ENCODE data around the gene SHANK1.

The SHANK1 gene

GRCh38 chr19:50736338-50736737 lies 16.7 kb upstream of the SHANK1 start:
- DNase-seq, result no peak
- in situ Hi-C loops (cut with HindIII; ENCODE audit: low pct_ligation_motif_present, low pct_unique_long_range_greater_than_20kb, low sequenced_read_pairs), result no loop called here

DNA sequence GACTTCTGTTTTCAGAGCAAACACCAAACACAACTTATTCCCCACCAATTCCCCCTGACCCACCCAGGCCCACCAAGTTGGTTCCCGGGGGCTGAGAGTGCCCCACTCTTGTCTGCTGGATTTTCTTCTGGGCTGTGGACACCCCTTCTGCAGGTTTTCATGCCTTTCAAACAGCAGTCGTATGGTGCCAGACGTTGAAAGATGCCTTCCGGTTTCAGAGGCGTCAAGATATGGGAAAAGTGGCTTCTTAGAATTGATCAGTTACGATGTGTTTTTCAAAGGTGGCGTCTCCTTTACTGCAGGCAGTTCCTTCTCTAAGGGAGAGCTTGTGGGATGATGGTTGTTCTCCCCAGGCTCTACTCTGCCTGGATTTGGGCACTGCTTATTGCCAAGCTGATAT lies 16.3 kb upstream of the SHANK1 start:
- no peak for DNase-seq

DNA sequence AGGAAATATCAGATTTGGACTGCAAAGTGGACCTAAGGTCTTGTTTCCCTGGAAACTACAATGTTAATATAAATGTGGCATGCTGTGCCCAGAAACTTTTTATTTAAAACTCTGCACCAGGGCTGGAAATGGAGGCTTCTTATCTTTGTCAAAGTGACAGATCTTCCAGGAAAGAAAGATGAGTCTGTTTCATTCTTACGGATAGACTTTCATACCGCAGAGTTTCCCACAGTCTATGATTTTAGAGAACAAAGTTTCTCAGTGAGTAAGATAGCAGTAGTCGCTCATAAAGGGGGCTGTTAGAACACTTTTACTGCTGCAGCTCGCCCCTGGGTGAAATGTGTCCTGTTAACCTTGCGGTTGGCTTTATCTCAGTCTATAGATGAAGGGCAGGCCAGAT lies 10.3 kb upstream of the SHANK1 start:
- in situ Hi-C loops (cut with HindIII; ENCODE audit: low pct_ligation_motif_present, low pct_unique_long_range_greater_than_20kb, low sequenced_read_pairs), result no loop called here
- DNase-seq, result no peak

More for the DNA sequence above, 16.3 kb upstream of the SHANK1 start:
- in situ Hi-C loops (cut with HindIII; ENCODE audit: low pct_ligation_motif_present, low pct_unique_long_range_greater_than_20kb, low sequenced_read_pairs), result no loop called here

DNA sequence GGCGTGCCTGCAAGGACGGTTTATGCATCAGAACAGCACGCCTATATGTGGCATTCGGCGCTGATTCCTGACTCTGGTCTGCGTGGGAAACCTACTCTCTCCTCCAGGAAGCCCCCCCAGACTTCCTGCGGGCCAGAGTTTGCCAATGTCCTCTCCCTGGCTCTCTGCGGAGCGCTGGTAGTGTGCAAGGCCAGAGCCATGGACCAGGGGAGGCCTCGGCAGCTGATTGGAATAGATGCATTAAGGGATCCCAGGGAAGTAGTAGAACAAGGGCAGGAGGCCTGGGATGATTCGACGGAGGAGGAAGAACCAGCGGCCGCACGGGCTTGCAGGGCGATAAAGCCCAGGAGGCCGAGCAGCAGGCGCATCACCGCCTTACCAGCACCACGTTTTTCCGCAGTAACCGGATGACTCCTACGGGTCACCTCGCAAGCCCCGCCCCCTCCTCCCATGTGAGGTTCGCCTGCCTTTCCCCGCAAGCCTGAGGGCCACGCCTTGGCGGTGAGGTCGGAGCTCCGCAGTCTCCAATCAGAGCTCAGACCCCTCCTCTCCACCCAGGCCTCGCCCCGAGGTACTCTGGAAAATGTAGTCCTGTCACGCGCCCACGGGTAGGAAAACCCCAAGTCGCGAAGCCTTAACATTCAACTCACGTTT lies 8.6 kb upstream of the SHANK1 start:
- in situ Hi-C loops (cut with HindIII; ENCODE audit: low pct_ligation_motif_present, low pct_unique_long_range_greater_than_20kb, low sequenced_read_pairs), result no loop called here
- no peak for DNase-seq

- in situ Hi-C loops (cut with HindIII; ENCODE audit: low pct_ligation_motif_present, low pct_unique_long_range_greater_than_20kb, low sequenced_read_pairs), result no loop called here
- no peak for DNase-seq
Measured at GRCh38 chr19:50725911-50726230, 6.3 kb upstream of the SHANK1 start.

DNA sequence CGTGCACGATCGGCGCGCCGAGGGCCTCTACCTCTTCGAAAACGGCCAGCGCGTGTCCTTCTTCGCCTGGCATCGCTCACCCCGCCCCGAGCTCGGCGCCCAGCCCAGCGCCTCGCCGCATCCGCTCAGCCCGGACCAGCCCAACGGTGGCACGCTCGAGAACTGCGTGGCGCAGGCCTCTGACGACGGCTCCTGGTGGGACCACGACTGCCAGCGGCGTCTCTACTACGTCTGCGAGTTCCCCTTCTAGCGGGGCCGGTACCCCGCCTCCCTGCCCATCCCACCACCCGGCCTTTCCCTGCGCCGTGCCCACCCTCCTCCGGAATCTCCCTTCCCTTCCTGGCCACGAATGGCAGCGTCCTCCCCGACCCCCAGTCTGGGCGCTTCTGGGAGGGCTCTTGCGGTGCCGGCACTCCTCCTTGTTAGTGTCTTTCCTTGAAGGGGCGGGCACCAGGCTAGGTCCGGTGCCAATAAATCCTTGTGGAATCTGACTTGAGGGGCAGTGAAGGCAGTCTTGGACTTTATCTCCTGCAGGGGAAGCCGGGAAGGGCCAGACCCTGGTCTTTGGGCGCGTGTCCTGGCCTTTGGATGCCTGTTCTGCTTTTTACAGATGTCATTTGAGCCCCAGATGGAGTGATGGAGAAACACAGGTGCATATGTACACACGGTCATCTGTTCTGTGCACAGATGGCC lies 5.8 kb upstream of the SHANK1 start:
- DNase-seq, result peak; percentile 20
- in situ Hi-C loops (cut with HindIII; ENCODE audit: low pct_ligation_motif_present, low pct_unique_long_range_greater_than_20kb, low sequenced_read_pairs), result no loop called here

DNA sequence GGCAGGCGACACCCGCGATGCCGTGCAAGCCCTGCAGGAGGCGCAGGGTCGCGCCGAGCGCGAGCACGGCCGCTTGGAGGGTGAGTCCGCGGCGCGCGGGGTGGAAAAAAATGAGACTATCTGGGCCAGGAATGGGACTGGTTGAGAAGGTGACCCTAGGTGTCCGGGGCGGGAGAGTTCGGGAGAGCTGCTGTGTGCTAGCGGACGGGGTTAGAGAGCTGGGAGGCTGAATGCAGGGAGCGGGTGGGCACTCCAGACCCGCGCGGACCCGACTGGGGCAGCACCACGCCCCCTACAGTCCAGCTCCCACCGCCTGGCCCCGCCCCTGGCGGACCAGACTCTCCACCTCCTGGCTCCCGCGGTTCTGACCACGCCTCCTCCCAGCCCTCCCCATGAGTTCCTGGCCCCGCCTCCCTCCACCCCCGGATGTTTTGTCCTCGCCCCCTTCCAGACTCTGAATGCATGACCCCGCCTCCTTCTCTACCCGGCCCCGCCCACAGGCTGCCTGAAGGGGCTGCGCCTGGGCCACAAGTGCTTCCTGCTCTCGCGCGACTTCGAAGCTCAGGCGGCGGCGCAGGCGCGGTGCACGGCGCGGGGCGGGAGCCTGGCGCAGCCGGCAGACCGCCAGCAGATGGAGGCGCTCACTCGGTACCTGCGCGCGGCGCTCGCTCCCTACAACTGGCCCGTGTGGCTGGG lies 5.1 kb upstream of the SHANK1 start:
- DNase-seq, result peak; percentile 97
- in situ Hi-C loops (cut with HindIII; ENCODE audit: low pct_ligation_motif_present, low pct_unique_long_range_greater_than_20kb, low sequenced_read_pairs), result no loop called here

DNA sequence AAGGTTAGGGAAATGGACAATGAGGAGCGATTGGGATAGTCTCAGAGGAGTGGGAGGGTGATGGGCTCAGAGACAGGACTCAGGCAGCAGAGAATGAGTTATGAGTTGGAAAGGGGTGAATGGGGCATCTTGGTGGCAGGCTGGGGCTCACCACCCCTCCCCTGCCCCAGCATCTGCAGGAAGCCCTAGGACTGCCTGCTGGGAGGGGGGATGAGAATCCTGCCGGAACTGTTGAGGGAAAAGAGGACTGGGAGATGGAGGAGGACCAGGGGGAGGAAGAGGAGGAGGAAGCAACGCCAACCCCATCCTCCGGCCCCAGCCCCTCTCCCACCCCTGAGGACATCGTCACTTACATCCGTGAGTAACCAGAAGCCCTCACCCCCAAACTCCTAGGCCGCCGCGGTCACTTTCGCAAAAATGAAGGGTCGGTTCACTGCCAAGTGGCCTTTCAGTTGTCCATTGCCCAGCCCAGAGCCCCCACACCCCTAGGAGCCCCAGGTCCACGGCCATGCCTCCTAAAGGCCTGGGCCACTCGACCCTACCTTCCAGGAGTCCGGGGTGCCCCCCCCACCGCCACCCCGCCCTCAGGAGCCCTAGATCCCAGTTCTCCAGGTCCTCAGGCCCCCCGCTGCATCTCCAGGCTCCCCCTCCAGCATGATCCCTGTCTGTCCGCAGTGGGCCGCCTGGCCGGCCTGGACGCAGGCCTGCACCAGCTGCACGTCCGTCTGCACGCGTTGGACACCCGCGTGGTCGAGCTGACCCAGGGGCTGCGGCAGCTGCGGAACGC lies 4.3 kb upstream of the SHANK1 start:
- in situ Hi-C loops (cut with HindIII; ENCODE audit: low pct_ligation_motif_present, low pct_unique_long_range_greater_than_20kb, low sequenced_read_pairs), result no loop called here
- DNase-seq, result no peak

- DNase-seq, result no peak
- in situ Hi-C loops (cut with HindIII; ENCODE audit: low pct_ligation_motif_present, low pct_unique_long_range_greater_than_20kb, low sequenced_read_pairs), result no loop called here
Measured at GRCh38 chr19:50723069-50723468, 3.5 kb upstream of the SHANK1 start, which contains the start of gene CLEC11A. CLEC11A (plus strand) TSS chr19:50723364; CDS start chr19:50723526, 162 bp downstream.

DNA sequence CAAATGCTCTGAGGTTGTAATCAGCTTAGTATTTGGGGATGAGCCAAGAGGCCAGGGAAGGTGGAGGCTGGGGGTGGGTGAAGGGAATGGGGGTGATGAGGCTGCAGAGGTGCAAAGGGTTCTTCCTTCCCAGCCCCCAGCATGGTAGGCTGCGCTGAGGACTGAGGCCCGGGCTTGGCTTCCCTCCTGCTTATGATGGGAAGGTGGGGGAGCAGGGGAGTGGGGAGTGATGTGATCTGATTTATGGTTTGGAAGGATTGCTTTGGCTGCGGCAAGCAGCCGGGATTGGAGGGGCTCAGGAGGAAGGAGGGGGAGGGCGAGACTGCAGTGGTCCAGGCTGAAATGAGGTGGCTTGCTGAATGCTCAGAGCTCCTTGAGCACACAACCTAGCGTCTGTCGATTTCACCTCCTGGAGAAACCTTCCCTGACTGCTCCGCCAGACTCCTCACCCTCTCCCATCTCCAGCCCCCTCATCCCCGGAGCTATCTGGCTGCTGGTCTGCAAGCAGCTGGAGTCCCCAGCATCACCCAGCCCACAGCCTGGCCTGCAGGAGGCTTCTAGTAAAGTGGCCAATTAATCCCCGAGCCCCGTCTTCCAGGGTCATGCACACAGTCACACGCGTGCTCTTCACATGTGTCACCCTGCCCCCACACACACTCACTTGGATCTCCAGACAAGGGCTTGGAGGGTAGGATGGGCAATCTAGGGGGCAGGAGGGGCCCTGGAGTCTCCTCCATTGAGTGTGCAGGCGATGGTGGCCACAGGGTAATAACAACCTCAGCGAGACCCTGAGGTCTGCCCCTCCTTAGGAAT lies 2.8 kb upstream of the SHANK1 start:
- DNase-seq, result no peak
- in situ Hi-C loops (cut with HindIII; ENCODE audit: low pct_ligation_motif_present, low pct_unique_long_range_greater_than_20kb, low sequenced_read_pairs), result no loop called here

DNA sequence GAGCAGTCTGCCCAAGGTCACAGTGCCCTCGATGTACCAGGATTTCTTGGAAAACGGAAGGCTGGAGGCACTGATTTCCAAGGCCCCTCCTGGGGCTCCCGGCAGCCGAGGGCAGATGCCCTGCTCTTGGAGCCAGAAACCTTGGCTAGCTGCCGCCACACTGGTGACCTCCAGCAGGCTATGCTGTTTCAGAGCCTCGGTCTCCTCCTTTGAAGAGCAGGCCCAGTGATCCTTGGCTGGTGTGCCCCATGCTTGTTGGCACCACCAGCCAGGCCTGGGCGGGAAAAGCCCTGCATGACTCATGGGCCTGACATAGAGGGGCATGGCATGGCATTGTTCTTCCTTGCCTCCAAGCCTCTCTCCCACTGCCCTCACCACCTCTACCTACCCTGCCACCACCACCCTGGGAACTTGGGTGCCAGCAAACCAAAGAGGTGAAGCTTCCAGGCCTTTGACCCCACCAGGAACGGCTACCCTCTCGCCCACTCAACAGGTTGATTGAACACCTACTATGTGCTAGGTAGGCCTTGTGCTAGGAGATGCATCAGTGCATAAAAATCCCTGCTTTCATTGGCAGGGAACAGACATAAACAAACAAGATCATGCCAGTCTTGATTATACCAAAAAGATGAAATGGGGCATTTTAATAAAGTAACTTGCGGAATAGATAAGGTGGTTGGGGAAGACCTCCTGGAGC lies 2.0 kb upstream of the SHANK1 start:
- in situ Hi-C loops (cut with HindIII; ENCODE audit: low pct_ligation_motif_present, low pct_unique_long_range_greater_than_20kb, low sequenced_read_pairs), result no loop called here
- DNase-seq, result peak; percentile 28

DNA sequence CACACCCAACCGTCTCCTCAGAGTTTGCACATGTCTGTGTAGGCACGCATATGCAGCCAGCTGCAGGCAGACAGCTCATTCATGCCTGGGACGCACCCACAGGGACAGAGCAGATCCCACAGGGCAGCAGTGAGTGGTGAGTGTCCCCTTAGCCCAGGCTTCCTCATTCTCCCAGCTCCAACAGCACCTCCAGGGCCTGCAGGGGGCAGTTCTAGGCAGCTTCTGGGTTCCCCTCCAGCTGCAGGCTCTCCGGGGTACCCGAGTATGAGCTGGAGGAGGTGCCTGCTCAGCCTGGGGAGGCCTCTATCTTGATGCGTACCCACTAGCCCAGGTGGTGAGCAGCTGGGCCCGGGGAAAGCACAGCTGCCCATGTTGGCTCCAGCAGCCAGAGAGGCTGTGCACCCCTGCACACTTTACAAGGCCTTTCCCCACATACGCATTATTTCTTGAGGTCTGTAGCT lies 1.3 kb upstream of the SHANK1 start:
- no peak for DNase-seq
- in situ Hi-C loops (cut with HindIII; ENCODE audit: low pct_ligation_motif_present, low pct_unique_long_range_greater_than_20kb, low sequenced_read_pairs), result no loop called here

- in situ Hi-C loops (cut with HindIII; ENCODE audit: low pct_ligation_motif_present, low pct_unique_long_range_greater_than_20kb, low sequenced_read_pairs), result no loop called here
Measured at GRCh38 chr19:50720181-50720920, 749 bp upstream of the SHANK1 start.

DNA sequence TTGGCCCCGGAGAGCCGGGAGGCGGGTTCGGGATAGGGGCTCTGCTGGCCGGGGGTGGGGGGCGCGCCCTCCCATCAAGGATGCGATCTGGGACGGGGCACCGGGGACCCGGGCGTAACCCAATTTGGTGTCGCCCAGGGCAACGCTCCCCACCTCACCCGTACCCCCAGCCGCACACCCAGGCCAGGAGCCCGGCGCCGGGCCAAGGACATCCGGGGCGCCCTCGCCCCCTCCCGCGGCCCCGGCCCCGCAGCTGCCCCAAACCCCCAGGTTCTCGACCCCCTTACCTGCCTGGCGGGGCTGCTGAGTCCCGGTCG lies 525 bp downstream of the SHANK1 start:
- in situ Hi-C loops (cut with HindIII; ENCODE audit: low pct_ligation_motif_present, low pct_unique_long_range_greater_than_20kb, low sequenced_read_pairs), result no loop called here

More at GRCh38 chr19:50720181-50720920, 749 bp upstream of the SHANK1 start:
- DNase-seq, result no peak

DNA sequence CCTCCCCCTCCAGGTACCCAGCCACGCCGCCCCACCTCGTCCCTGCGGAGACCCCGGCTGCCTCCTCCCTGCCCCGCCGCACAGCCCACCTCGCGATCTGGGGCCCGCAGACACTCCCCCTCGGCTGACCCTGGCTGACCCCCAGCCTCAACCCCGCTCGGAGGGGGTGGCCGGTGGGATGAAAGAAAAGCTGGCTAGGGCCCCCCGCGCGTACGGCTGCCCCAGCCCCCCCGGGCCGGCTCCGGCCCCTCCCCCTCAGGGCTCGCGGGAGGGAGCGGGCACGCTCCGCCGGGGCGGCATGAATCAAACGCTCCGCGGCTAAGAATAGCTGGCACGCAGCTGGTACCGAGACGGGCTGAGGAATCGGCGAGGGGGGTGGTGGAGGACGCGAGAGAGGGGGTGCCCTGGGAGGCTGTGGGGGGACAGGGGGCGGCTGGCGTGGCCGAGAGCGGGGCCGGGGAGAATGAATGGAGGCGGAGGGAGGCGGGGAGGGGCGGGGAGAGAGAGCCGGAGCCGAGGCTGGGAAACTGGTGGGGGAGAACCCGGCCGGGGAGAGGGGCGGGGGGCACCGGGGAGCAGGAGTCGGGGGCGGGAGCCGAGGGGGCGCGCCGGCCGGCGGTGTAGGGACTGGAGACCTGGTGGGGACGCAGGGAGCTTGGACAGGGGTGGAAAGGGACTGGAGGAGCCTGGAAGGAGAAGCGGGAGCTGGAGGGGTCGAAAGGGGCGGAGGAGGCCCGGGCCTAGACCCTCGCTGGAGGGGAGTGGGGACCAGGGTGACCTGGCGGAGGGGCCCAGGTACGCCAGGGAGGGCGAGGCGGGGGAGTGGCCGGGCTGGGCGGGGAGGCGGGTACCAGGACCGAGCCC lies 1.1 kb downstream of the SHANK1 start:
- no peak for DNase-seq

More for the DNA sequence above, 525 bp downstream of the SHANK1 start:
- no peak for DNase-seq

GRCh38 chr19:50717891-50718254 lies 1.7 kb downstream of the SHANK1 start:
- in situ Hi-C loops (cut with HindIII; ENCODE audit: low pct_ligation_motif_present, low pct_unique_long_range_greater_than_20kb, low sequenced_read_pairs), result no loop called here
- no peak for DNase-seq

More for the DNA sequence above, 1.1 kb downstream of the SHANK1 start:
- in situ Hi-C loops (cut with HindIII; ENCODE audit: low pct_ligation_motif_present, low pct_unique_long_range_greater_than_20kb, low sequenced_read_pairs), result no loop called here

Data from ACHN (cell line).